Kidney epithelial cell (primary cell): ENCODE measurements around the gene P3H2. TPM values are rescaled to one million over a fixed set of nuclear protein-coding genes. Genes with fewer than 3 reads are reported as not detected.

Experiments
- DNase-seq: peaks from one replicate; pipeline ENCODE4 v3.0.0-alpha.2; 2010; ENCODE audit warnings: low read depth
- H3K27me3 ChIP-seq: 2 replicates; pipeline ENCODE4 v1.6.0; 2011; ENCODE audit warnings: low read length; ENCODE audit not compliant: control insufficient read depth, insufficient read depth
- H3K36me3 ChIP-seq: 2 replicates; pipeline ENCODE4 v1.5.1; 2011; ENCODE audit warnings: low read length; ENCODE audit not compliant: control insufficient read depth, insufficient read depth
- H3K4me3 ChIP-seq: 2 replicates; pipeline ENCODE4 v1.5.1; 2011; ENCODE audit warnings: low read depth, mild to moderate bottlenecking, control low read depth, low read length
- total RNA-seq: library from RNA; depleted of rRNA; stranded (reverse); fragments of >200 nt; gene quantifications from 2 replicates; pipeline ENCODE4 v1.2.3, GENCODE V29; 2015
- TF ChIP-seq, protein P1 (sequence below): IDR thresholded peaks from 2 replicates; pipeline ENCODE4 v1.5.1; 2011; ENCODE audit warnings: mild to moderate bottlenecking, moderate library complexity, low read length, control low read depth, inconsistent platforms; ENCODE audit not compliant: insufficient read depth, poor library complexity, severe bottlenecking

The P3H2 gene, protein sequence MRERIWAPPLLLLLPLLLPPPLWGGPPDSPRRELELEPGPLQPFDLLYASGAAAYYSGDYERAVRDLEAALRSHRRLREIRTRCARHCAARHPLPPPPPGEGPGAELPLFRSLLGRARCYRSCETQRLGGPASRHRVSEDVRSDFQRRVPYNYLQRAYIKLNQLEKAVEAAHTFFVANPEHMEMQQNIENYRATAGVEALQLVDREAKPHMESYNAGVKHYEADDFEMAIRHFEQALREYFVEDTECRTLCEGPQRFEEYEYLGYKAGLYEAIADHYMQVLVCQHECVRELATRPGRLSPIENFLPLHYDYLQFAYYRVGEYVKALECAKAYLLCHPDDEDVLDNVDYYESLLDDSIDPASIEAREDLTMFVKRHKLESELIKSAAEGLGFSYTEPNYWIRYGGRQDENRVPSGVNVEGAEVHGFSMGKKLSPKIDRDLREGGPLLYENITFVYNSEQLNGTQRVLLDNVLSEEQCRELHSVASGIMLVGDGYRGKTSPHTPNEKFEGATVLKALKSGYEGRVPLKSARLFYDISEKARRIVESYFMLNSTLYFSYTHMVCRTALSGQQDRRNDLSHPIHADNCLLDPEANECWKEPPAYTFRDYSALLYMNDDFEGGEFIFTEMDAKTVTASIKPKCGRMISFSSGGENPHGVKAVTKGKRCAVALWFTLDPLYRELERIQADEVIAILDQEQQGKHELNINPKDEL
- 27.8 and 34.2 TPM in 2 replicates for total RNA-seq

DNA sequence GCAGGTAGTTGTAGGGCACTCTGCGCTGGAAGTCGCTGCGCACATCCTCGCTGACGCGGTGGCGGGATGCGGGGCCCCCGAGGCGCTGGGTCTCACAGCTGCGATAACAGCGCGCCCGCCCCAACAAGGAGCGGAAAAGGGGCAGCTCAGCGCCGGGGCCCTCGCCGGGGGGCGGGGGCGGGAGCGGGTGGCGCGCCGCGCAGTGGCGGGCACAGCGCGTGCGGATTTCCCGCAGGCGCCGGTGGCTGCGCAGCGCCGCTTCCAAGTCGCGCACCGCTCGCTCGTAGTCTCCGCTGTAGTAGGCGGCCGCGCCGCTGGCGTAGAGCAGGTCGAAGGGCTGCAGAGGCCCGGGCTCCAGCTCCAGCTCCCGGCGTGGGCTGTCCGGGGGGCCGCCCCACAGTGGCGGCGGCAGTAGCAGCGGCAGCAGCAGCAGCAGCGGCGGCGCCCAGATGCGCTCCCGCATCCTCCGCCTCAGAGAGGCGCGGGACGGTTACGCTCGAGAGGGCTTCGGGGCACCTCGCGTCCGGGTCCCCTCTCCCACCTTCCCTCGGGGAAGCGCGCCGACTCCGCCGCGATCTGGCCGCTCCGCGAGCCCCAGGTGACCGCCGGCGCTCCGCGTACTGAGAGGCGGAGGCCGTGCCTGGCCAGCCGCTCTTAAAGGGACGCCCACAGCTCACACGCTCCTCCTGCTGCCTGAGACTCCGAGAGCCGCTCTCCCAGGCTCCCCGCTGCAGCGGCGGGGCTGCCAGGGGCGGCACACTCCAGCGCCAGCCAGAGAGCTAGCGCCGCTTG, at the start of gene P3H2:
Gene P3H2, minus strand, starts transcription at position 629 of the 792 bp plus-strand sequence. Its CDS starts 166 bp downstream, at position 463.
- Histone ChIP-seq H3K4me3 (peak within 1 kb of the TSS; percentile 86), H3K27me3 (no peaks in the 10 kb centered on the region), H3K36me3 (no peaks in the 10 kb centered on the region)
- TF ChIP-seq, protein P1, sequence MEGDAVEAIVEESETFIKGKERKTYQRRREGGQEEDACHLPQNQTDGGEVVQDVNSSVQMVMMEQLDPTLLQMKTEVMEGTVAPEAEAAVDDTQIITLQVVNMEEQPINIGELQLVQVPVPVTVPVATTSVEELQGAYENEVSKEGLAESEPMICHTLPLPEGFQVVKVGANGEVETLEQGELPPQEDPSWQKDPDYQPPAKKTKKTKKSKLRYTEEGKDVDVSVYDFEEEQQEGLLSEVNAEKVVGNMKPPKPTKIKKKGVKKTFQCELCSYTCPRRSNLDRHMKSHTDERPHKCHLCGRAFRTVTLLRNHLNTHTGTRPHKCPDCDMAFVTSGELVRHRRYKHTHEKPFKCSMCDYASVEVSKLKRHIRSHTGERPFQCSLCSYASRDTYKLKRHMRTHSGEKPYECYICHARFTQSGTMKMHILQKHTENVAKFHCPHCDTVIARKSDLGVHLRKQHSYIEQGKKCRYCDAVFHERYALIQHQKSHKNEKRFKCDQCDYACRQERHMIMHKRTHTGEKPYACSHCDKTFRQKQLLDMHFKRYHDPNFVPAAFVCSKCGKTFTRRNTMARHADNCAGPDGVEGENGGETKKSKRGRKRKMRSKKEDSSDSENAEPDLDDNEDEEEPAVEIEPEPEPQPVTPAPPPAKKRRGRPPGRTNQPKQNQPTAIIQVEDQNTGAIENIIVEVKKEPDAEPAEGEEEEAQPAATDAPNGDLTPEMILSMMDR = peak; percentile 79
- no peak for DNase-seq

DNA sequence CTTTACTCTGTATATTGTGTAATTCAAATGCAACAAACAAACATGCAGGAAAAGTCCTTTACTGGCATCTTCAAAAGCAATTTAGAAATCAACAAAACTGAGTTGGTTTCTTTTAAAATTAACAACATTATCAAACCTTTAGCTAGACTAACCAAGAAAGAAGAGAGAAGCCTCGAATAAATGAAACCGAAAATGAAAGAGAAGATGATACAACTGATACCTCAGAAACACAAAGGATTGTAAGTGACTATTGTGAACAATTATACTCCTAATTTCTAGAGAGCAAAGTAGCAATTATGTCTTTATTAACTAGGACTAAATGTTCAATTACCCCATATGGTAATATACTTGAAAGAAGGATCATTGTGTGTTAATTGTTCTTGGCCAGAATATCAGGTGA, 49.2 kb upstream of the P3H2 start:
- Histone ChIP-seq H3K27me3 (no peaks in the 10 kb centered on the region), H3K36me3 (no peaks in the 10 kb centered on the region), H3K4me3 (no peak overlapping the region)
- TF ChIP-seq, protein P1 = no peak
- no peak for DNase-seq

DNA sequence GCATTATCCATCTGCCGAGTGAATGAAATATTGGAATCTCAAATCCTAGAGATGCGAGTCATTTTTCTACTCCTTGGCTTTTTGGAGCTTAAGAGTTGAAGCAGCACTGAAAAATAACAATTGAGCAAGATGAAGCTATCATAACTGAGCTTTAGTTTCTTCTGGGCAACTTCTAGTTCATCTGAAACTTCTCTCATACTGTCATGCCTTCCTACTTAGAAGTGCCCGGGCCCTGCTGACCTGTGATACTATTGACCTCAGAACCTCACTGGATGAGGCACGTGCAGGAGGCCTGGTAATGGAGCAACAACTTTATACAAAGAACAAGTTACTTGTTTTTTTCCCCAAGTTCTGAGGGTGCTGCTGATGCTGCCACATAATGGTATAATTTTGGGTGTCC, 48.5 kb upstream of the P3H2 start:
- no peak for DNase-seq
- TF ChIP-seq, protein P1 = no peak

DNA sequence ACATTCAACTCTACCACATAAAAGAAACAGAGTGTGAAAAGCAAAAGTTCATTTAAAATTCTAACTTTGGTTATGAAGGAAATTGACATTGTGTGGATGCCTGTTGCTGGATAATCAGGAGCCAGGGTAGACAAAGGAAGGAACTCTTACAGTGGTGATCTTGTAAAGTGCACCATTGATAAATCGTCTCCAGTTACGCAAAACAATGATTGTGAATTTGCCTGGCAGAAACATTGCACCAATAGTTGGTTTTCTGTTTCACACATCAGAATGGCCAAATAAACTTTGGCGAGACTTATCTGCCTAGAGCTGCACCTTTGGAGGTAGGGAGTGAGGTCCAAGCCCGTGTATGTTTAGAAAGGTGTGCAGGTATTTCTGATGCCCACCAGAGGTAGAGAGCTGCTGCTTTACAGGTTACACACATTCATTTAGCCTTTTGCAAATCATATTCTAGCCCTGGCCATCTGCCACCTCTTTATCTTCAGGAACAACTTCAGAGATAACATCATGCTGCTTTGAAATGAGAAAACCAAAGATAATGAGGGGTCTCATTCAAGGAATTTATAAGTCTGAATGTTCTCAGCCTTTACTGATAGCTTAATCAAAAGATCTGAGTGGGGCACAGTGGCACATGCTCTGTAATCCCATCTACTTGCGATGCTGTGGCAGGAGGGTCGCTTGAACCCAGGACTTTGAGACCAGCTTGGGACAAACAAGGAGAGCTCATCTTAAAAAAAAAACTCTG, 47.4 kb upstream of the P3H2 start:
- Histone ChIP-seq H3K27me3 (no peaks in the 10 kb centered on the region), H3K4me3 (no peak overlapping the region), H3K36me3 (no peaks in the 10 kb centered on the region)
- TF ChIP-seq, protein P1 = no peak
- DNase-seq = no peak

More for the DNA sequence above, 48.5 kb upstream of the P3H2 start:
- H3K27me3 ChIP-seq = no peaks in the 10 kb centered on the region
- no peak overlapping the region for H3K4me3 ChIP-seq
- no peaks in the 10 kb centered on the region for H3K36me3 ChIP-seq

DNA sequence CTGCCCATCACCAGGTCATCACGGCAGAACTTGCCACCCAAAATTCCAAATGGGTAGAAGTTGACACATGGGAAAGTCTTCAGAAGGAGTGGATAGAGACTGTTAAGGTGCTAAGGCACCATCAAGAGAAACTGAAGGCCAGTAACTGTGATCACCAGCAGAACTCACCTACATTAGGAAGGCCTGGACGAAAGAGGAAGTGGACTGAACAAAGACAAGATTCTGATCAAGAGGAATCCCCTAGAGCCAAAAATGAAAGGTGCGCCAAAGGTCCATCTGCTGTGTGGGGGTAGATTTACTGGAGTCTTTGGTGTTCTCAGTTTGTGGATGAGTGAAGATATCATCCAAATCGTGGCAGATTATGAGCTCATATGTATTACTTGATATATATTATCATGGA, 46.3 kb upstream of the P3H2 start:
- H3K4me3 ChIP-seq = no peak overlapping the region
- H3K36me3 ChIP-seq = no peaks in the 10 kb centered on the region
- no peaks in the 10 kb centered on the region for H3K27me3 ChIP-seq
- TF ChIP-seq, protein P1 = no peak
- DNase-seq = no peak
